Measurements from ENCODE around the gene TCOF1. TPM values are rescaled to one million over a fixed set of nuclear protein-coding genes. Genes with fewer than 3 reads are reported as not detected.

The TCOF1 gene
- total and polyA plus RNA-seq, 4 experiments from 2014 or later, result 0.21 to 59.9 (median 42.3) TPM

GRCh38 chr5:150313501-150313900 is 44.0 kb upstream of the TCOF1 start:
- H3K4me3 Mint-ChIP-seq, result no peak overlapping the region
- no peak for DNase-seq
- no peak overlapping the region for H3K27ac ChIP-seq (ENCODE audit: low read depth, low read length)
- H3K27me3 Mint-ChIP-seq, result peaks cover 2 to 8% of the 10 kb centered on the region in 2 donors
- no peaks in the 10 kb centered on the region for H3K27me3 ChIP-seq (ENCODE audit: insufficient read depth, low read length)
- ChIA-PET CTCF (ENCODE audit: partially characterized antibody) (no interaction called here), POLR2A (ENCODE audit: partially characterized antibody) (no interaction called here)
- H3K4me3 ChIP-seq (ENCODE audit: low read length in 2 of 2), result no peak overlapping the region
- H3K4me1 Mint-ChIP-seq, result no peaks in the 10 kb centered on the region
- H3K9me3 ChIP-seq (ENCODE audit: control insufficient read depth in 1 of 2, low read length in 2 of 2), result no peaks in the 10 kb centered on the region
- H3K4me1 ChIP-seq (ENCODE audit: insufficient read depth, low read length), result no peaks in the 10 kb centered on the region
- no peaks in the 10 kb centered on the region for H3K9me3 Mint-ChIP-seq
- intact Hi-C loops (cut with micrococcal nuclease), result no loop called here
- H3K36me3 Mint-ChIP-seq, result no peaks in the 10 kb centered on the region
- no peaks in the 10 kb centered on the region for H3K36me3 ChIP-seq (ENCODE audit: insufficient read depth, low read length)
- H3K27ac Mint-ChIP-seq, result no peak overlapping the region

- POLR2A ChIA-PET (ENCODE audit: partially characterized antibody), result no interaction called here
- H3K9me3 Mint-ChIP-seq, result no peaks in the 10 kb centered on the region
These were observed 43.4 kb upstream of the TCOF1 start for GRCh38 chr5:150313921-150314716.

GRCh38 chr5:150315245-150315644 is 42.3 kb upstream of the TCOF1 start:
- H3K4me1 Mint-ChIP-seq, result no peaks in the 10 kb centered on the region
- POLR2A ChIA-PET (ENCODE audit: partially characterized antibody), result no interaction called here
- H3K4me3 Mint-ChIP-seq, result no peak overlapping the region

More at GRCh38 chr5:150313921-150314716, 43.4 kb upstream of the TCOF1 start:
- H3K4me3 Mint-ChIP-seq, result no peak overlapping the region
- peaks cover 2 to 8% of the 10 kb centered on the region in 2 donors for H3K27me3 Mint-ChIP-seq
- DNase-seq, result no peak
- H3K27ac Mint-ChIP-seq, result no peak overlapping the region
- Histone ChIP-seq H3K4me3 (ENCODE audit: low read length in 2 of 2) (no peak overlapping the region), H3K4me1 (ENCODE audit: insufficient read depth, low read length) (no peaks in the 10 kb centered on the region), H3K9me3 (ENCODE audit: control insufficient read depth in 1 of 2, low read length in 2 of 2) (no peaks in the 10 kb centered on the region), H3K27me3 (ENCODE audit: insufficient read depth, low read length) (no peaks in the 10 kb centered on the region), H3K27ac (ENCODE audit: low read depth, low read length) (no peak overlapping the region), H3K36me3 (ENCODE audit: insufficient read depth, low read length) (no peaks in the 10 kb centered on the region)
- no peaks in the 10 kb centered on the region for H3K4me1 Mint-ChIP-seq
- CTCF ChIA-PET (ENCODE audit: partially characterized antibody), result no interaction called here
- intact Hi-C loops (cut with micrococcal nuclease), result no loop called here
- H3K36me3 Mint-ChIP-seq, result no peaks in the 10 kb centered on the region

GRCh38 chr5:150316320-150316719 is 41.2 kb upstream of the TCOF1 start:
- H3K27me3 ChIP-seq (ENCODE audit: insufficient read depth, low read length), result no peaks in the 10 kb centered on the region
- Mint-ChIP-seq H3K27ac (no peak overlapping the region), H3K4me1 (no peaks in the 10 kb centered on the region), H3K27me3 (peaks cover 2 to 4% of the 10 kb centered on the region in 2 donors), H3K4me3 (no peak overlapping the region), H3K9me3 (no peaks in the 10 kb centered on the region), H3K36me3 (no peaks in the 10 kb centered on the region)
- H3K27ac ChIP-seq (ENCODE audit: low read depth, low read length), result no peak overlapping the region
- intact Hi-C loops (cut with micrococcal nuclease), result no loop called here
- H3K4me1 ChIP-seq (ENCODE audit: insufficient read depth, low read length), result no peaks in the 10 kb centered on the region
- H3K36me3 ChIP-seq (ENCODE audit: insufficient read depth, low read length), result no peaks in the 10 kb centered on the region
- no peaks in the 10 kb centered on the region for H3K9me3 ChIP-seq (ENCODE audit: control insufficient read depth in 1 of 2, low read length in 2 of 2)
- POLR2A ChIA-PET (ENCODE audit: partially characterized antibody), result no interaction called here
- H3K4me3 ChIP-seq (ENCODE audit: low read length in 2 of 2), result no peak overlapping the region
- CTCF ChIA-PET (ENCODE audit: partially characterized antibody), result no interaction called here
- no peak for DNase-seq

More at GRCh38 chr5:150315245-150315644, 42.3 kb upstream of the TCOF1 start:
- Histone ChIP-seq H3K4me3 (ENCODE audit: low read length in 2 of 2) (no peak overlapping the region), H3K36me3 (ENCODE audit: insufficient read depth, low read length) (no peaks in the 10 kb centered on the region), H3K9me3 (ENCODE audit: control insufficient read depth in 1 of 2, low read length in 2 of 2) (no peaks in the 10 kb centered on the region), H3K4me1 (ENCODE audit: insufficient read depth, low read length) (no peaks in the 10 kb centered on the region), H3K27me3 (ENCODE audit: insufficient read depth, low read length) (no peaks in the 10 kb centered on the region), H3K27ac (ENCODE audit: low read depth, low read length) (no peak overlapping the region)
- Mint-ChIP-seq H3K27ac (no peak overlapping the region), H3K36me3 (no peaks in the 10 kb centered on the region), H3K27me3 (peaks cover 2 to 8% of the 10 kb centered on the region in 2 donors), H3K9me3 (no peaks in the 10 kb centered on the region)
- DNase-seq, result no peak
- intact Hi-C loops (cut with micrococcal nuclease), result no loop called here
- CTCF ChIA-PET (ENCODE audit: partially characterized antibody), result no interaction called here

GRCh38 chr5:150317048-150318003 is 40.2 kb upstream of the TCOF1 start:
- ChIA-PET POLR2A (ENCODE audit: partially characterized antibody) (no interaction called here), CTCF (ENCODE audit: partially characterized antibody) (no interaction called here)
- no peaks in the 10 kb centered on the region for H3K9me3 Mint-ChIP-seq
- no peaks in the 10 kb centered on the region for H3K36me3 Mint-ChIP-seq
- Histone ChIP-seq H3K9me3 (ENCODE audit: control insufficient read depth in 1 of 2, low read length in 2 of 2) (no peaks in the 10 kb centered on the region), H3K27me3 (ENCODE audit: insufficient read depth, low read length) (no peaks in the 10 kb centered on the region), H3K36me3 (ENCODE audit: insufficient read depth, low read length) (no peaks in the 10 kb centered on the region), H3K4me1 (ENCODE audit: insufficient read depth, low read length) (no peaks in the 10 kb centered on the region), H3K4me3 (ENCODE audit: low read length in 2 of 2) (no peak overlapping the region), H3K27ac (ENCODE audit: low read depth, low read length) (no peak overlapping the region)
- intact Hi-C loops (cut with micrococcal nuclease), result no loop called here
- H3K4me1 Mint-ChIP-seq, result peaks cover 0 to 2% (median 0%) of the 10 kb centered on the region in 4 donors
- no peak overlapping the region for H3K4me3 Mint-ChIP-seq
- peaks cover 2 to 4% of the 10 kb centered on the region in 2 donors for H3K27me3 Mint-ChIP-seq
- H3K27ac Mint-ChIP-seq, result no peak overlapping the region
- no peak for DNase-seq

- Histone ChIP-seq H3K27ac (ENCODE audit: low read depth, low read length) (no peak overlapping the region), H3K27me3 (ENCODE audit: insufficient read depth, low read length) (no peaks in the 10 kb centered on the region), H3K4me3 (ENCODE audit: low read length in 2 of 2) (no peak overlapping the region), H3K36me3 (ENCODE audit: insufficient read depth, low read length) (no peaks in the 10 kb centered on the region), H3K4me1 (ENCODE audit: insufficient read depth, low read length) (no peaks in the 10 kb centered on the region), H3K9me3 (ENCODE audit: control insufficient read depth in 1 of 2, low read length in 2 of 2) (no peaks in the 10 kb centered on the region)
- no peaks in the 10 kb centered on the region for H3K9me3 Mint-ChIP-seq
- no peak for DNase-seq
- H3K4me3 Mint-ChIP-seq, result no peak overlapping the region
- no peak overlapping the region for H3K27ac Mint-ChIP-seq
- CTCF ChIA-PET (ENCODE audit: partially characterized antibody), result no interaction called here
- intact Hi-C loops (cut with micrococcal nuclease), result no loop called here
- H3K4me1 Mint-ChIP-seq, result peaks cover 0 to 2% (median 0%) of the 10 kb centered on the region in 4 donors
- POLR2A ChIA-PET (ENCODE audit: partially characterized antibody), result no interaction called here
- H3K27me3 Mint-ChIP-seq, result peaks cover 0 to 2% of the 10 kb centered on the region in 2 donors
- no peaks in the 10 kb centered on the region for H3K36me3 Mint-ChIP-seq
These were observed 38.6 kb upstream of the TCOF1 start for GRCh38 chr5:150318613-150319483.

GRCh38 chr5:150319484-150319790 is 38.1 kb upstream of the TCOF1 start:
- H3K27ac ChIP-seq (ENCODE audit: low read depth, low read length), result no peak overlapping the region
- no peaks in the 10 kb centered on the region for H3K9me3 ChIP-seq (ENCODE audit: control insufficient read depth in 1 of 2, low read length in 2 of 2)
- intact Hi-C loops (cut with micrococcal nuclease), result no loop called here
- Mint-ChIP-seq H3K27ac (no peak overlapping the region), H3K36me3 (no peaks in the 10 kb centered on the region), H3K4me3 (no peak overlapping the region), H3K27me3 (peaks cover 0 to 2% of the 10 kb centered on the region in 2 donors), H3K4me1 (peaks cover 0 to 2% (median 0%) of the 10 kb centered on the region in 4 donors), H3K9me3 (no peaks in the 10 kb centered on the region)
- no peak for DNase-seq
- H3K36me3 ChIP-seq (ENCODE audit: insufficient read depth, low read length), result no peaks in the 10 kb centered on the region
- ChIA-PET CTCF (ENCODE audit: partially characterized antibody) (no interaction called here), POLR2A (ENCODE audit: partially characterized antibody) (no interaction called here)
- H3K4me3 ChIP-seq (ENCODE audit: low read length in 2 of 2), result no peak overlapping the region
- no peaks in the 10 kb centered on the region for H3K4me1 ChIP-seq (ENCODE audit: insufficient read depth, low read length)
- no peaks in the 10 kb centered on the region for H3K27me3 ChIP-seq (ENCODE audit: insufficient read depth, low read length)

Measured in CD4-positive, alpha-beta memory T cell (primary cell).